Adipocyte (in vitro differentiated cells): ENCODE data around the gene FAM72C.
"Not testable (repeated sequence)": the region's sequence is repeated elsewhere in the genome, so short reads cannot be mapped to it uniquely, and the experiment has no call there.

Source experiments
- DNase-seq: peaks from one replicate; pipeline ENCODE4 v3.0.0-alpha.2; 2015; ENCODE audit warnings: low read depth
- H3K27me3 ChIP-seq: replicated peaks from 2 replicates; pipeline ENCODE4 v1.7.0; 2013; ENCODE audit warnings: mild to moderate bottlenecking, low read length, moderate library complexity; ENCODE audit not compliant: control insufficient read depth, insufficient read depth
- H3K36me3 ChIP-seq: 2 replicates; pipeline ENCODE4 v1.7.0; 2013; ENCODE audit warnings: low read length, mild to moderate bottlenecking, moderate library complexity; ENCODE audit not compliant: control insufficient read depth, insufficient read depth, severe bottlenecking
- H3K4me1 ChIP-seq: 2 replicates; pipeline ENCODE4 v1.7.0; 2013; ENCODE audit warnings: mild to moderate bottlenecking, low read length, moderate library complexity; ENCODE audit not compliant: control insufficient read depth, insufficient read depth
- H3K4me3 ChIP-seq: 2 replicates; pipeline ENCODE4 v1.7.0; 2013; ENCODE audit warnings: mild to moderate bottlenecking, low read length, moderate library complexity
- H3K9ac ChIP-seq: 2 replicates; pipeline ENCODE4 v1.7.0; 2013; ENCODE audit warnings: mild to moderate bottlenecking, low read length, moderate library complexity
- H3K9me3 ChIP-seq: 2 replicates; pipeline ENCODE4 v1.7.0; 2013; ENCODE audit warnings: mild to moderate bottlenecking, low read length, moderate library complexity; ENCODE audit not compliant: control insufficient read depth

The FAM72C gene

DNA sequence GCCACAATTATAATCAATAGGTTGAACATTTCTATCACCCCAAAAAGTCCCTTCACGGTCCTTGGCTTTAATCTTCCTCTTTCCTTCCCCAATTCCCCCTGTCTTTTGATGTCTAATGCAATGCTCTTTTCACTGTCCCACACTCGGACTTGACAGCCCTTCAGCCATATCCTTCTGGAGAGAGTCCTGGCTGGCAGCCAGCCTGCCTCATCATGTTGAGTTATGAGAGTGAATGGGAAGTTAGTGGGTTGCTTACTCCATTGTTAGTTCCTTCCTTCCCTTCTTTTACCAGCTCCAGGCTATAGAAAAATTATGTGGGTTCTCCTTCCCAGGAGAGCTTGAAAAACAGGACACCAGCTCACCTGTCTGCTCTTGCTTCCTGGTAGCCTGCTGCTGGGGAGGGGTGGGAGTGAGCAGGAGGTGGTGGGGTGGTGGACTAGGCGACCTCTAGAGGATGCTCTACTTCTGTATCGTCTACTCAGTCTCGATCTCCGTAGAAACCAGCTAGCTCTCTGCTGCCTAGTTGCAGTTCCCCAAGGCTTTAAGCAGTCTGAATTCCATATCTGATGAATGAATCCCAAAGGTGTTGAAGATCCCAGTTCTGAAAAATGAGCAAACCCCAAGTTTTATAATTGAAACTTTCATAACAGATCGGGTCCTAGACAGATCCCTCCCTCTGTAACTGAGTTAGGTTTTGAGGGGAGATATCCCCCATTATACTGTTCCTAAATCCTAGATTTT, 30.5 kb upstream of the FAM72C start:
- not testable (repeated sequence) for H3K4me1 ChIP-seq, H3K9ac ChIP-seq, H3K27me3 ChIP-seq, DNase-seq, H3K36me3 ChIP-seq, H3K9me3 ChIP-seq, H3K4me3 ChIP-seq

DNA sequence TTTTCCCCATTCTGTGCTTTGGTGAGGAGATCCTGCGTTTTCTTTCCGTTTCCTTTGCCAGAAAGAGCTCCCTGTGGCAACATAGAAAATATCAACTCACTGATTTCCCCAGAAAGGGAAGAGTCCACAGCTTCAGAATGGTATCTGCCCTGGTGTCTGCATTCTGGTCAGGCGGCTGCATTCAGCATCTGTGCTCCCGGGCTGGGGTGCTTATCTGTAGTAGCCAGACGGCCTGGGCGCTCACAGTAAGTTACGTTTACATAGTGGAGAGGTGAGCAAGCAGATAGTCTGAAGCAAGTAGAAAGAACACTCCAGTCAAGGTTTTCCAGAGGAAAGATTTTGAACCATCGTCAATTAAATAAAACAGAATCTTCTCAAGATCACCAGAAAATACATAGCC, 29.3 kb upstream of the FAM72C start:
- not testable (repeated sequence) for H3K9me3 ChIP-seq, H3K4me1 ChIP-seq, H3K36me3 ChIP-seq, H3K27me3 ChIP-seq, H3K4me3 ChIP-seq, DNase-seq, H3K9ac ChIP-seq

DNA sequence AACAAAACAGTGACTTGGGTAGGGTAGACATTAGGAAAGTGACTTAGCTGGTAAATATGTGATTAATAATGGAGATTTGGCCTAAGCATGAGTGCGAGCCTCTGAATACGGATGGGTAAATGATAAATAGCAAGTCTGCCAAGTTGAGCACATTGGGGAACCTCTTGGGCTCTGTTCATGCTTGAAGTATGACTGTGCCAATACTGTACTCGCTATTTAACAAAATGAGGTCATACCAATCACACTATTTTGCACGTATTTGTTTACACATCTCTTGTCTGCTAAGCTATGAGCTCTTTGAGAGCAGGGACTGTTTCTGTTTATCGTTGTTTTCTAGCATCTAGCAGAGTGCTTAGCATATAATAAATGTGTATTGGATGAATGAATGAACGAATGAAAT, 24.2 kb upstream of the FAM72C start:
- H3K9ac ChIP-seq, H3K27me3 ChIP-seq, H3K4me1 ChIP-seq, DNase-seq, H3K9me3 ChIP-seq, H3K36me3 ChIP-seq, H3K4me3 ChIP-seq: not testable (repeated sequence)

DNA sequence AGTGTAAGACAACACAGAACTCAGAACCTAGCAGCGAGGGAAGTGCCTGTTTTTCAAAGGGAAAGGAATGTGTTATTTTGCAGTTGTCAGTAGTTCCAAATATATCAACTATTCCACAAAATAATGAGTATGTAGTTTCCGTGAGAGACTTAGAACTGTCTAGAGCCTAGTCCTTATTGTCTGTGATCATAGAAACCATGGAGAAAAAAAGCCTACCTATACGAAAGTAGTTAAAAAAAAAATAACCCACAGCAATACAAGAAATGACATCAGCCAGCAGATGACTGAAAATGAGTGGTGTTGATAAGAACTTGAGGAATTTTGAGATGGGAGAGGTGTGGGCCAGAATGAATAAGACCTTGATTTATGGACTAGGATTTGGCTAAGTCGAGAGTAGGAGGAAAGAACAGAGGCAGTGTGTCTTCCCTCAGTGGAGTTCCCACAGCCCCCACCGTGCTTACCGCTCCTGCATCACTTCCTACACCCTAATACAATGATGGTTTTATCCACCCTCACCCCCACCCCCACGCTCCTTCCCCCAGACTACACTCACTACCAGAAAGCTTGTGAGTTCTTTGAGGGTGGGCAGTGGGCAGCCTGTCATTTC, 21.6 kb upstream of the FAM72C start:
- not testable (repeated sequence) for H3K4me1 ChIP-seq, H3K27me3 ChIP-seq, H3K9me3 ChIP-seq, DNase-seq, H3K36me3 ChIP-seq, H3K4me3 ChIP-seq, H3K9ac ChIP-seq

DNA sequence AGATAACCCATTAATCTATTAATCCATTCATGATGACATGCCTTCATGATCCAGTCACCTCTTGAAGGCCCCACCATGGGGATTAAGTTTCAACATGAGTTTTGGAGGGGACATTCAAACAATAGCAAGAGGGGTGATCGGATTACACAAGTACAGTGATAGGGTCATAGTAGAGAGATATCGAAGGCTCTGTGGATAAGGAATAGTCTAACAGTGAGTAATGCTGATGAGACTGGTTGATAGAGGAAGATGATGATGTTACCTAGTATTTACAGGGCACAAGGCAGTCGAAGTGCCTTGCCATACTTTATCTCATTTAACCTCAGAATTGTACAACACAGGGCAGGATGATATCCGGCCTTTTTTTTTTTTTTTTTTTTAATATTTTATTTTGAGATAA, 18.9 kb upstream of the FAM72C start:
- not testable (repeated sequence) for DNase-seq, H3K4me3 ChIP-seq, H3K4me1 ChIP-seq, H3K9ac ChIP-seq, H3K9me3 ChIP-seq, H3K27me3 ChIP-seq, H3K36me3 ChIP-seq

DNA sequence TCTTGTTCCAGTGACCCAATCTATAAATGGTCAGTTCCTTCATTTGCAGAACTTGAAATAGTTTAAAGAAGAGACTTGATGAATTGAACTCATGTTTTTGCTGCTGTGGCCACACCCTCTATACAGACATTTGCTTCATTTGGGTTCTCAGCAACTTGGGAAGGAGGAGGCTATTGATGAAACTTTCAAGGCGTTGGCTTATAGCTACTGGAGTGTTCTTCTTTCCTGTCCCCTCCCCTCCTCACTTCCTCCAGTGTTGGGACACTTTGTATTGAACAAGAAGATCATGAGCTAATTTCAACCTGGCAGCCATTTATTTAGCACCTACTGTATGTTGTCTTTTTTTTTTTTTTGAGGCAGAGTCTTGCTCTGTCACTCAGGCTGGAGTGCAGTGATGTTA, 17.9 kb upstream of the FAM72C start:
- H3K4me1 ChIP-seq, H3K27me3 ChIP-seq, DNase-seq, H3K9me3 ChIP-seq, H3K36me3 ChIP-seq, H3K9ac ChIP-seq, H3K4me3 ChIP-seq: not testable (repeated sequence)

DNA sequence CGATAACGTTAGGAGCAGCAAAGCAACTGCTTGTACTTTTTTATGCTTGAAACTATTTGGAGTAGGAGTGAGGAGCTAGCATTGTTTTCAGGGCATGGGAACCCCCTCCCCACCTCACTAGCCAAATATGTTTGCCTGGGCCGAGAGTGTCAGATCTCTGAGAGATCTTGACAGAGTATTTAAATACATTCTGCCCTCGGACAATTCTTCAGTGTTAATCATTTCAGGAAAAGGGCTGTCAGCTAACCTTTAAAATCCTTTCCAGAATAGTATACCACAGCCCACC, 17.6 kb upstream of the FAM72C start:
- not testable (repeated sequence) for DNase-seq, H3K9ac ChIP-seq, H3K36me3 ChIP-seq, H3K4me1 ChIP-seq, H3K4me3 ChIP-seq, H3K9me3 ChIP-seq, H3K27me3 ChIP-seq

DNA sequence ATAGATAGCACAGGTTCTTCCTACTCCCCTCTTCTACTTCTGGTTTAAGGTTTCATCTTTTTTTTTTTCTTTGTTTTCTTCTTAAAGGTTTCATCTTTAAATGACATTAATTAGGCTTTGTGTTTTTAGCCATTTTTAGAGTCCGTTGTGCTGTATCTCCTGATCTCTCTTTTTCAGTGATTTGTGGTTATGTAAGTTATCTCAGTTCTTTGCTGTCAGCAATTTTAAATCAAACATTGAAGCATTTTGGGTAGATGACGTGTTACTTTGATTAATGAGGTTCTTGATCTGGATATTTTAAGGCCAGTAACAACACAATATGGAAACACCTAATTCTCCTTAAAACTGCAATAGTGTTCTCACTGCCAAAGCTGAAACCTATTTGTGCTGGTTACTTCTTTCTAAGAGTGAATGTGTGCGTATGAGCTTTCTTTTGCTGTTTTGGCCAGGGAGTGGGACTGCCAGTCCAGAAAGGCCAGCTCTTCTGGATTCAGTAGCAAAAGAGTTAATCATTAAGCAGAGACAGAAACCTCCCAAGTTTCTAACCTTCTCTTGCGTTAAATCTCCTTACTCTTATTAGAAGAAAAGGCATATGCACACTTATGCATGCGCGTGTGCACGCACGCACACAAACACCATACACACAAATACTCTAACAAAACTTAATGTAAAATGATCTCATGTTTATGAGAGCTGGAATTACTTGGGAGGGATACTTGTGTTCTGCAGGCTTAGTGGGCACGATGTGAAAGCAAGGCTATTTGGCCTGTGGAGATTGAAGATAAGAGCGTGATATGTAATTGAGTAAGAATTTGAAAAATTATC, 17.0 kb upstream of the FAM72C start:
- not testable (repeated sequence) for H3K4me1 ChIP-seq, H3K4me3 ChIP-seq, H3K36me3 ChIP-seq, H3K27me3 ChIP-seq, H3K9me3 ChIP-seq, DNase-seq, H3K9ac ChIP-seq

DNA sequence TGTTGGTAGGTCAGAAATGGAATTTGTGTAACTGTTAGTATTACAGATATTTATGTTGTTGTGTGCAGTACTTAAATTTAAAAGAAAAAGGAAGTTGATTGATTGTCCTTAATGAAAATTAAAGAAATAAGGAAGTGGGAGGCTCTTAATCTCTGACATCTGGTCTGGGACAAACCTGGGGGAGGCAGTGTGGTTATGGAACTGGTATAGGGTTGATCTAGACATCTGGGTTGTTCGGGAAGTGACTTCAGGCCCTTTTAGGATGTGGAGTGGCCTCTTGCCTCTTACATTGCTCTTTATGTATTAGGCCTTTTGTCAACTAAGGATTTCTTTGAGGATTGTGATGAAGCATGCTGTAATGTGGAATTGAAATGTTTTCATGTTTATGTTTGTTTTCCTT, 16.1 kb upstream of the FAM72C start:
- not testable (repeated sequence) for H3K4me1 ChIP-seq, H3K9ac ChIP-seq, H3K4me3 ChIP-seq, H3K36me3 ChIP-seq, H3K27me3 ChIP-seq, DNase-seq, H3K9me3 ChIP-seq

DNA sequence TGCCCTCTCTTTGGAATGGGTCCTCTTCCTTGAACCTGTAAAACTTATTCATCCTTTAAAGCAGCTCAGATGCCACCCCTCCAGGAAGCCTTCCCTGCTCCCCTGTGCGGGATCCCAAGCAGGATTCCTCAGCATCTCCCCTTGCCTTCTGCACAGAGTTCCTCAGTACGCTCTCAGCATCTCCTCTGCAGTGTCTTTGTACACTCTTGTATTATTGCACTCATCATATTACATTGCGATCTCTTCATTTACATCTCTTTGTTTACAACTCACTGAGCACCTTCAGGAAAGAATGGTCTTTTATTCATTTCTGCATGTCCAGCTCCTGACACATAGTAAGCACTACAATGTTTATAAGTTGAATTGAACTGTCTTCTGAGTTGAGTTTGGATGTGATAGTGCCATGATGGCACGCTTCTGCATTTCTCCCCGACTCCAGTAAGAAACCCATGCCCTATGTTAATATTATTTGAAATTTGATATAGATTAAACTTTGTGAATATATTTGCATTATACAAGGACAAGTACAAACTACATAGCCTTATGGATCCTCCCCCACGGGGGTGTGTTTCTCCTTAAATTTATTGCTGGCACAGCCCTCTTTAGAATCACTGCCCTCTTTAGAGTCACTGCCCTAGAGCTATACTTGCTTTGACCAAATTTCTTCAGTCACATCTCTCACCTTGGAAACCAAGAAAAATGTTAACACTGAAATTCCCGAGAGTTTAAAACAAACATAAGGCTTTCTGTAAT, 13.1 kb upstream of the FAM72C start:
- not testable (repeated sequence) for H3K27me3 ChIP-seq, H3K9me3 ChIP-seq, H3K4me1 ChIP-seq, DNase-seq, H3K4me3 ChIP-seq, H3K36me3 ChIP-seq, H3K9ac ChIP-seq

DNA sequence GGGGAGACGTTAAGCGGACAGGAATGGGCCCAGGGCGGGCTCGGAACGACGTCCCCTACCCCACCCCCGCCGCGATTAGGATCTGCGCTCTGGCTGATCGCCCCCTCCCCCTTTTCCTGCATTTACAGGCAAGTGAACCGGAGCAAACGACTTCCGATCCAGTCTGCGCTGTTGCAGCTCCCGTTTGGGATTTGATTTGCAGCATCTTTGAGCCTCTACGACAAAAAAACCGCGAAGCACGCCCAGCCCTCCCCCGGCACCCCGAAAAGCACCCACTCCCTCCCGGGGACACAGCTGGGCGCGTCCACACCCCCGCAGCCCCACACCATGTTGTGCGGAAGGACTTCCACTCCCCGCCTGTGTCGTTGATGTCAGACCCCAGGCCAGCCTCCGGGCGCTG, 2.6 kb upstream of the FAM72C start:
- not testable (repeated sequence) for H3K9me3 ChIP-seq, H3K9ac ChIP-seq, H3K27me3 ChIP-seq, H3K4me1 ChIP-seq, H3K36me3 ChIP-seq
- peak overlapping the region; percentile 61 for H3K4me3 ChIP-seq
- peak; percentile 4 for DNase-seq
